Measurements from ENCODE around the gene ZBTB20. TPM values are rescaled to one million over a fixed set of nuclear protein-coding genes. Genes with fewer than 3 reads are reported as not detected.

The ZBTB20 gene
- total RNA-seq, 3 donors from 2014 or later (not counting 1 experiment from before 2014, with no cell fraction given): 52.7 to 58.3 (median 55.9) TPM

DNA sequence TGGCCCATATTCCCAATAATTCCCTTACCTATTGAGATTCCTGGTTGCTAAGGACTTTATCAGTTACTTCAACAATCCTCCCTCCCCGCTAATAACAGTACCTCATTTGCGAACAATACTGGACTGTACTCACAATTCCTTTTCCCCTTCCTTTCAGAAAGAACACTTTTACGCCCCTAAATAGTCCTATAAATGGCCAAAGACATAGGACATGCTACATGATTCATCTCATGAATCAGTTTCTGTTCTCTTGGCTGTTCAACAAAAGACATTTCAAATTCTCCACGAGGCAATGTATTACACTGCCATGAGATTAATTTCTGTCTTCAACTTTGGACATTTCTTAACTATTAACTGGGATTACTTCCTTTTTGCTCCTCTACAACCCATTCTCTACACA is 588.8 kb downstream of the ZBTB20 start:
- no peaks in the 10 kb centered on the region for H3K9me3 ChIP-seq (ENCODE audit: control insufficient read depth, insufficient read depth, low read length)
- no peaks in the 10 kb centered on the region for H3K4me1 ChIP-seq (ENCODE audit: control insufficient read depth, insufficient read depth, low read length)
- no peaks in the 10 kb centered on the region for H3K36me3 ChIP-seq (ENCODE audit: control insufficient read depth, insufficient read depth, low read length)
- TF ChIP-seq, protein P1, sequence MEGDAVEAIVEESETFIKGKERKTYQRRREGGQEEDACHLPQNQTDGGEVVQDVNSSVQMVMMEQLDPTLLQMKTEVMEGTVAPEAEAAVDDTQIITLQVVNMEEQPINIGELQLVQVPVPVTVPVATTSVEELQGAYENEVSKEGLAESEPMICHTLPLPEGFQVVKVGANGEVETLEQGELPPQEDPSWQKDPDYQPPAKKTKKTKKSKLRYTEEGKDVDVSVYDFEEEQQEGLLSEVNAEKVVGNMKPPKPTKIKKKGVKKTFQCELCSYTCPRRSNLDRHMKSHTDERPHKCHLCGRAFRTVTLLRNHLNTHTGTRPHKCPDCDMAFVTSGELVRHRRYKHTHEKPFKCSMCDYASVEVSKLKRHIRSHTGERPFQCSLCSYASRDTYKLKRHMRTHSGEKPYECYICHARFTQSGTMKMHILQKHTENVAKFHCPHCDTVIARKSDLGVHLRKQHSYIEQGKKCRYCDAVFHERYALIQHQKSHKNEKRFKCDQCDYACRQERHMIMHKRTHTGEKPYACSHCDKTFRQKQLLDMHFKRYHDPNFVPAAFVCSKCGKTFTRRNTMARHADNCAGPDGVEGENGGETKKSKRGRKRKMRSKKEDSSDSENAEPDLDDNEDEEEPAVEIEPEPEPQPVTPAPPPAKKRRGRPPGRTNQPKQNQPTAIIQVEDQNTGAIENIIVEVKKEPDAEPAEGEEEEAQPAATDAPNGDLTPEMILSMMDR (IDR thresholded peaks at IDR 0.05): no peak
- no peak for ATAC-seq
- no peak overlapping the region for H3K27ac Mint-ChIP-seq
- 95% methylated on average over 4 of the region's 4 CpGs for WGBS (ENCODE audit: insufficient coverage)
- intact Hi-C loops (cut with micrococcal nuclease): no loop called here
- DNase-seq: no peak
- no peak overlapping the region for H3K4me3 Mint-ChIP-seq
- no peaks in the 10 kb centered on the region for H3K27me3 Mint-ChIP-seq (ENCODE audit: low read depth in 2 of 2)
- H3K9me3 Mint-ChIP-seq: no peaks in the 10 kb centered on the region
- H3K36me3 Mint-ChIP-seq: no peaks in the 10 kb centered on the region
- H3K27me3 ChIP-seq (ENCODE audit: control insufficient read depth, insufficient read depth, low read length): no peaks in the 10 kb centered on the region
- H3K4me3 ChIP-seq (ENCODE audit: low read length): no peak overlapping the region
- H3K4me1 Mint-ChIP-seq: no peaks in the 10 kb centered on the region
- no peak overlapping the region for H3K27ac ChIP-seq (ENCODE audit: low read length)

DNA sequence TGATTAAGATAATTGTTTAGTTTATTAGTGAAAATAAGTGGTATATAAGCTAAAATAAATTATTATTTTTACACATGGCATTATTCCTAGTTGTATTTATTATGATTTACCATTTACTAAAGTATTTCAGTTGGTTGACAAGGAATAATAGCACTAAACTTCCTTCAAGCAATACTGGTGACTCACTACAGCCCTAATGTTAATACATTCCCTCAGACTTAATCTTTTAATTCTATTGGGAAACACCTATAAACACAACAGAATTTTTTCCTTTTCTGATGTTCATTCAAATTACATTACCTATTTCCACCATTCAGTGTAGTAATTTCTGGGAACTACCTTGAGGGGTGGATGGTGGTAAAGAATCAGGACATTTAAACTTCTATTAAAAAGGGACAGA is 589.3 kb downstream of the ZBTB20 start:
- H3K27me3 Mint-ChIP-seq (ENCODE audit: low read depth in 2 of 2): no peaks in the 10 kb centered on the region
- no peak overlapping the region for H3K27ac Mint-ChIP-seq
- H3K9me3 Mint-ChIP-seq: no peaks in the 10 kb centered on the region
- no peaks in the 10 kb centered on the region for H3K4me1 ChIP-seq (ENCODE audit: control insufficient read depth, insufficient read depth, low read length)
- TF ChIP-seq, protein P1 (IDR thresholded peaks at IDR 0.05): no peak
- no peaks in the 10 kb centered on the region for H3K36me3 Mint-ChIP-seq
- no peaks in the 10 kb centered on the region for H3K9me3 ChIP-seq (ENCODE audit: control insufficient read depth, insufficient read depth, low read length)
- no peaks in the 10 kb centered on the region for H3K4me1 Mint-ChIP-seq
- no peak overlapping the region for H3K4me3 ChIP-seq (ENCODE audit: low read length)
- ATAC-seq: no peak
- H3K4me3 Mint-ChIP-seq: no peak overlapping the region
- no peaks in the 10 kb centered on the region for H3K36me3 ChIP-seq (ENCODE audit: control insufficient read depth, insufficient read depth, low read length)
- no peak overlapping the region for H3K27ac ChIP-seq (ENCODE audit: low read length)
- no peak for DNase-seq
- intact Hi-C loops (cut with micrococcal nuclease): no loop called here
- H3K27me3 ChIP-seq (ENCODE audit: control insufficient read depth, insufficient read depth, low read length): no peaks in the 10 kb centered on the region

DNA sequence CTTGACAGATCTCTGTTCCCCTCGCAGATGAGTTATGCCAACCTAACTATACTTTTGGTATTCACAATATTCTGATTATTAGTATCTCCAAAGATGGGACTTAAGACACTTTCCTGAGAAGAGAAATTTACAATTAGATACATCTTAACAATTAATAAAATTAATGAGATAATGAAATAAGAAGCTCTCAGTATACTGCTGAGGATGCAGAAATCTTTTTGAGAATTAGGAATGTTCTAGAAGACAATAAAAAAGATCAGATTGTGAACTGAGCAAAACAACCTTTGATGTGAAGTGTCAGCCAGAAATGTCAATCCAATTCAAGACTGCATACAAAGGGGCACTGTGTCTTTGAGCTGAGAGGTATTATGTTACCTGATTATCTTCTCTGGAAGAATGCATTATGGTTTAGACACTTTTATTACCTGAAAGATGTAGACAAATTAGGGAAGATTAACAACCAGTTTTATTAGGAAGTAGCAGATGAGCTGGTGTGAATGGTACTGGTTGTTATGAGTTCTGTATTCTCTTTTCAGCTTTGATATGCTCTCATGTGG is 590.4 kb downstream of the ZBTB20 start:
- Histone ChIP-seq H3K4me1 (ENCODE audit: control insufficient read depth, insufficient read depth, low read length) (no peaks in the 10 kb centered on the region), H3K27ac (ENCODE audit: low read length) (no peak overlapping the region), H3K36me3 (ENCODE audit: control insufficient read depth, insufficient read depth, low read length) (no peaks in the 10 kb centered on the region), H3K27me3 (ENCODE audit: control insufficient read depth, insufficient read depth, low read length) (no peaks in the 10 kb centered on the region), H3K9me3 (ENCODE audit: control insufficient read depth, insufficient read depth, low read length) (no peaks in the 10 kb centered on the region), H3K4me3 (ENCODE audit: low read length) (no peak overlapping the region)
- Mint-ChIP-seq H3K27me3 (ENCODE audit: low read depth in 2 of 2) (no peaks in the 10 kb centered on the region), H3K4me1 (no peaks in the 10 kb centered on the region), H3K9me3 (no peaks in the 10 kb centered on the region), H3K27ac (no peak overlapping the region), H3K36me3 (no peaks in the 10 kb centered on the region), H3K4me3 (no peak overlapping the region)
- 80% methylated on average over 1 of the region's 1 CpG for WGBS (ENCODE audit: insufficient coverage)
- DNase-seq (no peak), ATAC-seq (no peak)
- intact Hi-C loops (cut with micrococcal nuclease): no loop called here
- TF ChIP-seq, protein P1 (IDR thresholded peaks at IDR 0.05): no peak

DNA sequence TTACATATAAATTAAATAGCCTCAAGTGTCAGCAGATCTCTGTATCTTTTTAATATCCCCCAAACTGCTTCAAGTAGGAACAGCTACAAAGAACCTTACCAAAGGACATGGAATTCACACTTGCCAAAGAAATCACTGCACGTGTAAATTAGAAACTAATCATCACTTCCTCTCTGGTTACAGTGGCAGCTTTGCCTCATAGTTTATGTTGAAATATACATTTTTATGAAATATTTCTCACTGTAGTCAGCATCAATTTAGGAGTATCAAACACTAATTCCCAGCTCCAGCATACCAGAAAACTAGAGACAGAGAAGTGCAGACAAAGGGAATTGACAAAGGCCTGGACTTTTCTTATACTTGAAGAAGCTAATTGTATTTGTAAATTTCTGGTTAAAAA is 592.4 kb downstream of the ZBTB20 start:
- Mint-ChIP-seq H3K4me3 (no peak overlapping the region), H3K27ac (no peak overlapping the region), H3K9me3 (no peaks in the 10 kb centered on the region), H3K27me3 (ENCODE audit: low read depth in 2 of 2) (no peaks in the 10 kb centered on the region), H3K4me1 (no peaks in the 10 kb centered on the region), H3K36me3 (no peaks in the 10 kb centered on the region)
- no peaks in the 10 kb centered on the region for H3K9me3 ChIP-seq (ENCODE audit: control insufficient read depth, insufficient read depth, low read length)
- H3K4me3 ChIP-seq (ENCODE audit: low read length): no peak overlapping the region
- no CpG with 5 or more reads among the region's 1 CpG for WGBS (ENCODE audit: insufficient coverage)
- ATAC-seq (no peak), DNase-seq (no peak)
- no peaks in the 10 kb centered on the region for H3K27me3 ChIP-seq (ENCODE audit: control insufficient read depth, insufficient read depth, low read length)
- intact Hi-C loops (cut with micrococcal nuclease): no loop called here
- no peaks in the 10 kb centered on the region for H3K4me1 ChIP-seq (ENCODE audit: control insufficient read depth, insufficient read depth, low read length)
- H3K36me3 ChIP-seq (ENCODE audit: control insufficient read depth, insufficient read depth, low read length): no peaks in the 10 kb centered on the region
- TF ChIP-seq, protein P1 (IDR thresholded peaks at IDR 0.05): no peak
- no peak overlapping the region for H3K27ac ChIP-seq (ENCODE audit: low read length)
